ENCODE measurements around the gene ALPK3.

ALPK3 gene

GRCh38 chr15:84800365-84800806 lies 16.8 kb upstream of the ALPK3 start:
- no peak for DNase-seq

- no peak for DNase-seq
These were observed 12.9 kb upstream of the ALPK3 start for GRCh38 chr15:84804005-84804900.

- no peak for DNase-seq
These were observed 11.9 kb upstream of the ALPK3 start for GRCh38 chr15:84805221-84805620.

GRCh38 chr15:84807228-84807627 lies 9.9 kb upstream of the ALPK3 start:
- DNase-seq: no peak

GRCh38 chr15:84810073-84810840 lies 6.9 kb upstream of the ALPK3 start:
- no peak for DNase-seq

- DNase-seq: no peak
These were observed 6.0 kb upstream of the ALPK3 start for GRCh38 chr15:84811151-84811550.

- no peak for DNase-seq
These were observed 5.3 kb upstream of the ALPK3 start for GRCh38 chr15:84811828-84812227.

- no peak for DNase-seq
These were observed 4.3 kb upstream of the ALPK3 start for GRCh38 chr15:84812842-84813241.

- DNase-seq: no peak
These were observed 3.7 kb upstream of the ALPK3 start for GRCh38 chr15:84813435-84813834.

- DNase-seq: no peak
These were observed 3.2 kb upstream of the ALPK3 start for GRCh38 chr15:84813931-84814330.

- DNase-seq: no peak
These were observed 2.2 kb upstream of the ALPK3 start for GRCh38 chr15:84814916-84815315.

- no peak for DNase-seq
These were observed 418 bp downstream of the ALPK3 start for GRCh38 chr15:84817466-84818081.

GRCh38 chr15:84818261-84819131 lies 1.3 kb downstream of the ALPK3 start:
- DNase-seq: no peak

GRCh38 chr15:84819291-84819768 lies 2.2 kb downstream of the ALPK3 start:
- DNase-seq: no peak

GRCh38 chr15:84819791-84820190 lies 2.6 kb downstream of the ALPK3 start:
- DNase-seq: no peak

GRCh38 chr15:84821501-84822021 lies 4.4 kb downstream of the ALPK3 start:
- DNase-seq: no peak

GRCh38 chr15:84822653-84823281 lies 5.6 kb downstream of the ALPK3 start:
- no peak for DNase-seq

- DNase-seq: no peak
These were observed 6.2 kb downstream of the ALPK3 start for GRCh38 chr15:84823282-84823878.

GRCh38 chr15:84824260-84825007 lies 7.3 kb downstream of the ALPK3 start:
- no peak for DNase-seq

GRCh38 chr15:84826369-84826823 lies 9.2 kb downstream of the ALPK3 start:
- no peak for DNase-seq

Data from activated CD8-positive, alpha-beta memory T cell treated with anti-CD3 and anti-CD28 coated beads, Interleukin-2, amount 50 U/mL, for 4 hours (primary cell).